IPS-20b (cell line): Measurements from ENCODE around the gene POC1A.

ENCODE experiments used
- H3K27ac ChIP-seq: one replicate; pipeline ENCODE4 v1.5.1; 2013; ENCODE audit warnings: low read length
- H3K27me3 ChIP-seq: 2 replicates; pipeline ENCODE4 v1.6.1; 2013; ENCODE audit warnings: mild to moderate bottlenecking, low read length, inconsistent platforms; ENCODE audit not compliant: insufficient read depth
- H3K36me3 ChIP-seq: 2 replicates; pipeline ENCODE4 v1.6.1; 2013; ENCODE audit warnings: low read depth, mild to moderate bottlenecking, inconsistent platforms, low read length, moderate library complexity; ENCODE audit not compliant: insufficient read depth
- H3K4me1 ChIP-seq: 2 replicates; pipeline ENCODE4 v1.6.1; 2013; ENCODE audit warnings: mild to moderate bottlenecking, control low read depth, inconsistent platforms, low read length, moderate library complexity; ENCODE audit not compliant: insufficient read depth
- H3K4me3 ChIP-seq: 2 replicates; pipeline ENCODE4 v1.5.1; 2013; ENCODE audit warnings: mild to moderate bottlenecking, low read length, inconsistent platforms
- H3K9ac ChIP-seq: 2 replicates; pipeline ENCODE4 v1.6.1; 2013; ENCODE audit warnings: low read depth, mild to moderate bottlenecking, inconsistent platforms, low read length, moderate library complexity
- H3K9me3 ChIP-seq: 2 replicates; pipeline ENCODE4 v1.6.1; 2013; ENCODE audit warnings: mild to moderate bottlenecking, low read depth, low read length, inconsistent platforms; ENCODE audit not compliant: insufficient read depth

Gene POC1A

GRCh38 chr3:52194485-52195290 is 40.5 kb upstream of the POC1A start:
- Histone ChIP-seq H3K9me3 (no peaks in the 10 kb centered on the region), H3K4me3 (no peak overlapping the region), H3K36me3 (peaks cover 6% of the 10 kb centered on the region), H3K27me3 (no peaks in the 10 kb centered on the region), H3K27ac (no peak overlapping the region), H3K9ac (no peak overlapping the region), H3K4me1 (peaks cover 8% of the 10 kb centered on the region; the same call in 1 of the 2 replicates)

GRCh38 chr3:52193065-52193464 is 38.8 kb upstream of the POC1A start:
- no peak overlapping the region for H3K27ac ChIP-seq
- H3K9me3 ChIP-seq, result no peaks in the 10 kb centered on the region
- no peaks in the 10 kb centered on the region for H3K27me3 ChIP-seq
- no peak overlapping the region for H3K9ac ChIP-seq
- no peak overlapping the region for H3K4me3 ChIP-seq
- no peaks in the 10 kb centered on the region for H3K36me3 ChIP-seq
- H3K4me1 ChIP-seq, result peaks cover 4% of the 10 kb centered on the region; the same call in 1 of the 2 replicates

- Histone ChIP-seq H3K27me3 (no peaks in the 10 kb centered on the region), H3K27ac (no peak overlapping the region), H3K9me3 (no peaks in the 10 kb centered on the region), H3K4me3 (no peak overlapping the region), H3K36me3 (no peaks in the 10 kb centered on the region), H3K4me1 (no peaks in the 10 kb centered on the region), H3K9ac (no peak overlapping the region)
Measured at GRCh38 chr3:52191663-52192062, 37.4 kb upstream of the POC1A start.

DNA sequence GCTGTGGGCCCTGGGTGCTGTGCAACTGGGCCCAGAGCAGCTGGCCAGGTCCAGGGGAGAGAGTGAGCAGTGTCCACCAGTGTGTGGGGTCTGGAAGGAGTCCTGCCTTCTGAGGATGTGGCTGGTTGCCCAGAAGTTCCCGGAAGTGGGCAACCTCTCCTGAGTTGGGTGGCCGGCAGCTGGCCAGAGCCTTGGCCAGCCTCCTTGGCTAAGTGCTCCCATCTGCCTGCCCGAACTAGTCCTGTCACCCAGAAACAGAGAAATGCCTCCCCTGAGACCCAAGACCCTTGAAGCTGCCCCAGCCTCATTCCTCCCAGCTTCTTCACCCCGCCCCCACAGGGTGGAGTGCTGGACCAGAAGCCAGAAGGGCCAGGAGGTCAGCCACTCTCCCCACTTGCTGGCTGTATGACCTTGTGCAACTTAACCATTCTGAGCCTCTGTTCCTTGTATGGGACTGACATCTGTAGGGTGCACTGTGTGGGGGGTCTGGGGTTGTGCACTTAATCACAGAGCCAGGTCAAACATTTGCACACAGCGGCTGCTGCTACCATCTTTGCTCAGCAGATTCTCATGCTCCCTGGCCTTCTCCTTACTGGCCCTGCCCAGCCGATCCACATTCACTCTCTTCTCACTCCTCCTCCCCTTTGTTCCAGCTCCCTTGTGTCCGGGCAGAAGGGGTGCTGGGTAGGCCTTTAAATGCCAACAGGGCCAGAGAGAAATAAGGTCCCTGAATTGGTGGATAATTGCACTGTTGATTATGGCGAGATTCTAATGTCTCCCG is 36.3 kb upstream of the POC1A start:
- Histone ChIP-seq H3K4me1 (no peaks in the 10 kb centered on the region), H3K4me3 (no peak overlapping the region), H3K9me3 (no peaks in the 10 kb centered on the region), H3K9ac (no peak overlapping the region), H3K27ac (no peak overlapping the region), H3K36me3 (no peaks in the 10 kb centered on the region), H3K27me3 (no peaks in the 10 kb centered on the region)

- H3K36me3 ChIP-seq, result no peaks in the 10 kb centered on the region
- no peak overlapping the region for H3K9ac ChIP-seq
- no peaks in the 10 kb centered on the region for H3K27me3 ChIP-seq
- H3K4me1 ChIP-seq, result no peaks in the 10 kb centered on the region
- H3K4me3 ChIP-seq, result no peak overlapping the region
- no peak overlapping the region for H3K27ac ChIP-seq
- H3K9me3 ChIP-seq, result no peaks in the 10 kb centered on the region
Measured at GRCh38 chr3:52188556-52188955, 34.3 kb upstream of the POC1A start.

GRCh38 chr3:52186729-52187128 is 32.5 kb upstream of the POC1A start:
- H3K27ac ChIP-seq, result no peak overlapping the region
- no peaks in the 10 kb centered on the region for H3K27me3 ChIP-seq
- H3K9me3 ChIP-seq, result no peaks in the 10 kb centered on the region
- H3K4me1 ChIP-seq, result no peaks in the 10 kb centered on the region
- H3K9ac ChIP-seq, result no peak overlapping the region
- no peaks in the 10 kb centered on the region for H3K36me3 ChIP-seq
- no peak overlapping the region for H3K4me3 ChIP-seq

DNA sequence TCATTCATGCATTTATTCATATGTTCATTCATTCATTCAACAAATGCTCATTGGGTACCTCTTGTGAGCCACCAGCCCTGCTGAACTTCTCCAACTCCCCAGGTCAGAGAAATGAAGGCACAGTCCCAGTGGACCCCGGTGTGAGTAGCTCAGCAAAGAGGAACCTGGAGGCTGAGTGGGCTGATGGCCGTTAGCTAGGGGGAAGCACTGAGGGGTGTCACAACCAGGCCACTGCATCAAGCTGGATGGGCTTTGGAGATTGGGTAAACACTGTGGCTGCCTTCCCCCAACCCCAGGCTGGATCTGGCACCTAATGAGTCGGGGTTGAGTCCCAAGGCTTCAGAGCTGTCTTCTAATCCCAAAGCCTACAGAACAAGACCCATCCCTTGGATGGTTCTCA is 31.6 kb upstream of the POC1A start:
- Histone ChIP-seq H3K27me3 (no peaks in the 10 kb centered on the region), H3K9ac (no peak overlapping the region), H3K27ac (no peak overlapping the region), H3K4me1 (no peaks in the 10 kb centered on the region), H3K36me3 (no peaks in the 10 kb centered on the region), H3K4me3 (no peak overlapping the region), H3K9me3 (no peaks in the 10 kb centered on the region)

- H3K9ac ChIP-seq, result no peak overlapping the region
- no peaks in the 10 kb centered on the region for H3K27me3 ChIP-seq
- H3K27ac ChIP-seq, result no peak overlapping the region
- H3K4me1 ChIP-seq, result no peaks in the 10 kb centered on the region
- no peaks in the 10 kb centered on the region for H3K36me3 ChIP-seq
- no peak overlapping the region for H3K4me3 ChIP-seq
- H3K9me3 ChIP-seq, result no peaks in the 10 kb centered on the region
Measured at GRCh38 chr3:52185311-52185710, 31.1 kb upstream of the POC1A start.

DNA sequence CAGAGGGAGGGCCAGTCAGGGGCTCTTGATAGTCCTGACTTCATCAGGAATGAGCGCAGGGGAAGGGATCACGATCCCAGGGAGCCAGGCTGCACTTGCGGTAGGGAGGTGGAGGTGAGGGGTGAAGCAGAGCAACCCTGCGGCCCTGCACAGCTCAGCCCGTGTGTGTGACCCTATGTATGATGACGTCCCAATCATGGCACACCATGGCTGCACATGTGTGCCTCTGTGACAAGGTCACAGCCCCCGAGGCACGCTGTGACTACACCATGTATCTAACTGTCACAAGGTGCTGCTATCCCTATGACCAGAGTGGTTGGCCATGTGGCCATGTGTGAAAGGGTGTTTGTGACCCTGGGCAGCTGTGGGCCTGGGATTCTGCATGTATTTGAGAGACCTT is 30.5 kb upstream of the POC1A start:
- no peak overlapping the region for H3K27ac ChIP-seq
- no peaks in the 10 kb centered on the region for H3K9me3 ChIP-seq

GRCh38 chr3:52183786-52184445 is 29.7 kb upstream of the POC1A start:
- no peaks in the 10 kb centered on the region for H3K27me3 ChIP-seq
- no peak overlapping the region for H3K27ac ChIP-seq
- H3K9ac ChIP-seq, result no peak overlapping the region
- no peak overlapping the region for H3K4me3 ChIP-seq
- H3K36me3 ChIP-seq, result no peaks in the 10 kb centered on the region
- H3K4me1 ChIP-seq, result no peaks in the 10 kb centered on the region
- H3K9me3 ChIP-seq, result no peaks in the 10 kb centered on the region

More for the DNA sequence above, 30.5 kb upstream of the POC1A start:
- no peaks in the 10 kb centered on the region for H3K27me3 ChIP-seq
- H3K4me1 ChIP-seq, result no peaks in the 10 kb centered on the region
- no peak overlapping the region for H3K9ac ChIP-seq
- H3K36me3 ChIP-seq, result no peaks in the 10 kb centered on the region
- H3K4me3 ChIP-seq, result no peak overlapping the region

DNA sequence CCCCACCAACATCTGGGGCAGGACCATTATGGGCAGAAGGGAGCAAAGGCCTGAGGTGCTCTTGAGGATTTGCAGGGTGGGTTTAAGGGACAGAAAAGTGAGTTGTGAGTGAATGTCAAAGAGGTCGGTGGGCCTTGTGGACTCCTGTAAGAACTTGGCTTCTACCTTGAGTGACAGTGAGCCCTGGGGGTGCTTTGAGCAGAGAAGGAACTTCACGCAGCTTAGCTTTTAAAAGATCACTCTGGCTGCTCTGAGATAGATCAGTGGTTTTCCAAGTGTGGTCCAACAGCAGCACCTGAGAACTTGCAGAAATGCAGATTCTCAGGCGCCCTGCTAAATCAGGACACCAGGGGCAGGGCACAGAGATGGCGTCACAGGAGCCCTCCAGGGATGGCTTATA is 28.5 kb upstream of the POC1A start:
- no peak overlapping the region for H3K4me3 ChIP-seq
- no peak overlapping the region for H3K27ac ChIP-seq
- no peaks in the 10 kb centered on the region for H3K36me3 ChIP-seq
- no peak overlapping the region for H3K9ac ChIP-seq
- H3K9me3 ChIP-seq, result no peaks in the 10 kb centered on the region
- H3K27me3 ChIP-seq, result no peaks in the 10 kb centered on the region
- H3K4me1 ChIP-seq, result no peaks in the 10 kb centered on the region
